Activated gamma-delta T cell treated with anti-CD3 and anti-CD28 coated beads, Interleukin-2, amount 50 U/mL, for 16 hours (primary cell): ENCODE data around the gene CBARP.

Experiments
- DNase-seq: peaks from one replicate; pipeline ENCODE4 v3.0.0-alpha.2; 2020; ENCODE audit warnings: low read depth

CBARP gene

DNA sequence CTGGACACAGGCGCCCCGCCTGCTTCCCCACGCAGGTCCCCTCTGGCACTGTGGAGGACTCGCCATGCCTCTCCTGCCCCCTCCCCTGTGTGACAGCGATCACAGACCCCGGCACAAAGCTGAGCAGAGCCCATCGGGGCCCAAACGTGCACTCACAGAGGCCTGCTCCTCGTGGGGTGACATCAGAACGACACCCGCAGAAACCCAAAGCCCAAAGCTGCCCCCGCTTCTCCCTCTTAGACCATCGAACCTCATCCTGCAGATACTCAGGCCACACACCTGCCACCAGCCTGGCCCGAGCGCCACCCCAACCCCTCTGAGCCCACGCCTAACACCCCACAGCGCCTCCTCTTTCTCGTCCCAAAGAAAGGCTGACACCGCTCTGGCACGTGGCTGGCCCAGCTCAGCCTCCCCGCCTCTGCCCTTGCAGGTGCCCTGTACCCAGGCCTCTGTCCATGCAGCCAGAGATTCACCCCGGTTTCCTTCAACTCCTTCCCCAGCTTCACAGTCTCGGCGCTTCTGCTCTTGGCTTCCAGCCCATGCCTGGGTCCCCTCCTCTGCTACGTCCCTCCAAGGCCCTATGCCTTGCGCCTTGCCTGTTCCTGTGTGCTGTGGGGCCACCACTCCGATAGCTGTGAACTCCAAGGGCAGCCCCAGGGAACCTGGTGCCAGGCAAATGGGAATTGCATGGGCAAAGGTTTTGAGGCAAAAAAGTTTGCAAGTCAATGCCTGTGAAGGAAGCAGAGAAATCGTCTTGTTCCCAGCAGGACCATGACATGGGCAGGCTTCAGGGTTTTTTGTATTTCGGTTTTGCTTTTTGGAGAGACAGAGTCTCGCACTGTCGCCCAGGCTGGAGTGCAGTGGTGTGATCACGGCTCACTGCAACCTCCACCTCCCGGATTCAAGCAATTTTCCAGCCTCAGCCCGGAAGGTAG is 831 bp upstream of the CBARP start:
- DNase-seq = no peak

DNA sequence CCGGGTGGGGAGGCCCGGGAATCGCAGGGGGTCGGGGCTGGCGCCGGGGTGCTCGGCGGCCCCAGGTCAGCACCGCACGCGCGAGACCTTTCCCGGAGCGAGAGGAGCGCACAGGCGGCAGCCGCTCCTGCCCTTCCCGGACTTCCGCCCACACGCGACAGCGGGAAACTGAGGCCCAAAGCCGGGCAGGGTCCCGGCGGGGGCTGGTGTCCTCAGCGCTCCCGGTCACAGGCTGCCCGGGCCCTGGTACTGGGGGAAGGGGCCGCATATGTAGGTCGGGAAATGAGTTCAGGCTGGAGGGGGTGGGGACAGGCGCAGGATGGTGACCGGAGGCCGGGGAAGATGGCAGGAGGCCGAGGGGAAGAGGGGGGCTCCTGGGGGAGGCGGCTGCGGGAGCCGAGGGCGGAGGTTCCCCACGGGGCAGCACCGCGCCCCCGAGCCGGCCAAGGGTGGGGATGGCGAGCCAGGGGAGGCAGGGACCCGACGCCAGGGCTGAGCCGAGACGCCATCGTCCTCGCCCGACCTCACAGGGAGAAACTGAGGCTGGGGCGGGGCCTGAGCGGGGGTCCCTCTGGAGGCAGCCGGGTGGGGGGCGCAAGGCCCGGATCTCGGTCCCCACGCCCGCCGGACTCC is 662 bp downstream of the CBARP start:
- no peak for DNase-seq

DNA sequence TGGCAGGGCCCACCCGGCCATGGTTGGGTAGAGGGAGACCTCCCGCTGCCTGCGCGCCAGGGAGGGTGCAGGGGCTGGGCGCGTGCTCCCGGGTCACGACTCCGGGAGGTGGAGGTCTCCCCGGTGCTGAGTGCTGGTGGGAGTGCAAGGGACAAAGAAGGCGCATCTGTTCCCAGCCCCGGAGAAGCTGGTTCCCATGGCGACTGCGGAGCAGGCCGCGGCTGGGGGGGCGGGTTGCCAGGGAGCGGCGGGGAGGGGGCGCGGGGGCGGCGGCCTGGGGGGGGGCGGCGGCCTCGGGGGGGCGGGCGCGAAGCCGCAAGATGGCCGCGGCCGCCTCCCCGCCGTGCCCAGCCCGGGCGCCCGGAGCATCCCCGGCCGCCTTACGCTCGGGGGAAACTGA is 1.2 kb downstream of the CBARP start:
- no peak for DNase-seq

DNA sequence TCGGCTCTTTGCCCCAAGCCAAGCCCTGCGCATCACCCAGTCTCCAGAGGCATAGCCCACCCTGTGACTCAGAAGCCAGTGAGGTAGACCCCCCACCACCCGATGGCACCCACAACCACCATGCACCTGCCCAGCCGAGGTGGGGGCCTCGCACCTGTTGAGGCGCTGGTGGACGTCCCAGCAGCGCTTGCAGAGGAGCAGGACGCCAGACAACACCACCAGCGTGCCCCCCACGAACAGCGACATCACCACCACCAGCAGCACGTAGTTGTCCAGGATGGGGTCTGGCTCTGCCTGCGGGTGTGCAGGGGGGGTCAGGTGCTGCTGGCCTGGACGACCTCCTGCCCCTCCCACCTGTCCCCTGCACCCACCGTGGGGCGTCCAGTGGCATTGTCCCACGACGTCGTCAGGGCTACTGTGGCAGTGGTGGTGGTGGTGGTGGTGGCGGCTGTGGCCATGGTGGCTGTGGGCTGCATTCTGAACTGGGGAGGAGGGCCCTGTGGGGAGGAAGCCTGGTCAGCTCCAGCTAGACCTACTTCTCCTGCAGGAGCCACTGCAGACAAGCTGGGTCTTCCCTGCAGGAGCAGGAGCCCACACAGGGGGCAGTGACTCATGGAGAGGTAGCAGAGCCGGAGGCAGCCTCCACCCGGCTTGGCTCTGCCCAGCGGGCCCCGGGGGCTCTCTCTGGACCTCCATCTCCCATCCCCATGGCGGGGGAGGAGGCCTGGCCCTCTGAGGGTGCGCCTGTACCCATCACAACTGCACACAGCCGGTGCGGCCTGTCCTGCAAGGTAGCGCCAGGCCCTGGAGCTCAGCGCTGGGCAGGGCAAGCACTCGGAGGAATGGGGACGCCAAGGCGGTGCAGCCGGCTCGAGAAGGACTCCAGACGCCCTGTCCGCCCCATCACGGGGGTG is 1.9 kb downstream of the CBARP start:
- no peak for DNase-seq

DNA sequence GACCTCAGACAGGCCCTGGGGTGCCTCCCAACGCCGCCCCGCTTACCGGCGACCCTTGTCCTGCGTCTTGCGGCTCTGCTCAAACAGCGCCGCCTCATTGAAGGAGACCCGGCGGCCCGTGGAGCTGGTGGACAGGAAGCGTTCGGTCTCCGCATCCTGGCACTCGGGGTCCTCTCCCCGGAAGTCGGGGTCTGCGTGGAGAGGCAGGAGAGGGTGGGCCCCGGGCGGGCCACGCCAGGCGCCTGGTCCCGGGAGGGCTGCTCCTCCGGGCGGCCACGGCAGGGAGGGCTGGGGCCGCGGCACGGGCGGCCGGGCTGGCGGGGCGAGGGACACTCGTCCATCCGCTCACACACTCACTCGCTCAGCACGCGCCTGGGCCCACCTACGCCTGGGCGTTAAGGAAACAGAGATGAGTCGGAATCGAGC is 2.8 kb downstream of the CBARP start:
- DNase-seq = no peak

DNA sequence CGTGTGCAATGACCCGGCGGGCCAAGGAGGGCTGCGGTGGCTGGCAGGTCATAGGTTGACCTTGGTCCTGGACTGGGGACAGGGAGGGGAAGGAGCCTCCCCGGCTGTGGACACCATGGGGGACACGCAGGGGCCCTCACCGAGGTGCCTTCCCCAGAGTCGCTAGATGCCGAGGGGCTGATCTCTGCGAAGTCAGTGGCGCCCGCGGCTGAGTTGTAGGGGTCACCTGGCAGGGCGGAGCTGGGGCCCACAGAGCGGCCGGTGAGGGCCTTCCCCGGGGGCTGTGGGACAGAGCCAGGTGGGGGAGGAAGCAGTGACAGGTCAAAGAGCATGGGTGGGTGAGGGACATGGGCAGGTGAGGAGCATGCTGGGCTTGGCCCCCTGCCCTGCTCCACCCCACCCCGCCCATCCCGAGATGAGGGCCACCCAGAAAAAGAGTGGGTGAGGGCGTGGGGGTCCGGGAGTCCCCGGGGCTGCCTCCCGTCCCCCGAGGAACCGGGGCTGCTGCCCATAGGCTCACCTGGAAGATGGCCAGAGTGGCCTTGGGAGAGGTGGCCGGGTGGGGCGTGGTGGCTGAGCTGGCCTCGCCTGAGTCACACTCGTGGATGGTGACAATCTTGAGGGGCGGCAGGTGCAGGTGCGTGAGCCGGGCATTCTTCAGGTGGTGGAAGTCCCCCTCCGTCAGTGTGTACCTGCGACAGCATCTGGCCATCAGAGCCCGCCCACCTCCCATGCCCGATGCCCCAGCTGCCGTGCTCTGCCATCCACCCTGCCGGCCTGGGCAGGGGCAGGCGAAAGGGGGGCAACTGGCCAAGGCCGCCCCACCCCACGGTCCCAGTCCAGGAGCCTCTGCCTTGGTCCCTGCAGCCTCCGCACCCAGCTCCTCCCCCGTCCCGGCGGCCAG is 3.5 kb downstream of the CBARP start:
- DNase-seq = no peak

DNA sequence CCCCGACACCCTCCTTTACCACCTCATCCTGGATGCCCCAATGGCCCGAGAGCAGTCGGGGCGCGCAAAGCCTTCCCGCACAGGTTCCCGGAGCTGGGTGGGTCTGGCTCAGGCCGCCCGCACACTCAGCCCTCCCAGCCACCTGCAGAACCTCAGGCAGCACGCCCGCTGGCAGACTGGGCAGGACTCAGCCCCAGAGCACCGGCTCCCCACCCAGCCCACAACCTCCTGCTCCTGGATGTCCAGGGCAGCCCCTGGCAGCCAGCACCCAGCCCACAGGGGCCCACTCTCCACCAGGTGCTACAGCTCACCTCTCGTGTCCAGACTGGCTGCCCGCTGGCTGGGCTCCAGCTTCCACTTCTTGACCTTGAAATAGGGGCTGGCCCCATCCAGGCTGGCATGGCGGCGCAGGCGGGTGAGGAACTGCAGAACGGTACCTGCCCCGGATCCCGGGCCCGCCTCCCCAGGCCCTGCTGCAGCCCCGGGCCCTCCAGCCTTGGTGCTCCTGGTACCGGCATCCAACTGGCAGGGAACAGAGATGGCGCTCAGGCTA is 4.6 kb downstream of the CBARP start:
- DNase-seq = no peak

DNA sequence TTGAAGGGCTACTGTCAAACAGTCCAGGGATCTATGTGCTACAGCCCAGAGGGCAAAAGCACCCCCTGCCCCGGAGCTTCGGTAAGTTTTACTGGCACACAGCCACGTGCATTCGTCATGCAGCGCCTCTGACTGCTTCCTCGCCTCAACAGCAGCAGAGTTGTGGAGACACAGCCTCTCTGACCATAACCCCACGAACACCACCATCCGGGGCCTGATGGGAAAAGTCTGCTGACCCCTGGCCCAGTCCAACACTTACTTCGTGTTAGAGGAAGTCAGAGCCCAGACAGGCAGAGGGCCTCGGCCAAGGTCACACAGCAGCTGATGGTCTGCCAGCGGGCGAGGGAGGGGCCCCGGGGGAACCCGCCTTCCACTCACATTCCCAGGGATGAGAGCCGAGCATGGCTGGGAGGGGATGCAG is 5.1 kb downstream of the CBARP start:
- DNase-seq = no peak

DNA sequence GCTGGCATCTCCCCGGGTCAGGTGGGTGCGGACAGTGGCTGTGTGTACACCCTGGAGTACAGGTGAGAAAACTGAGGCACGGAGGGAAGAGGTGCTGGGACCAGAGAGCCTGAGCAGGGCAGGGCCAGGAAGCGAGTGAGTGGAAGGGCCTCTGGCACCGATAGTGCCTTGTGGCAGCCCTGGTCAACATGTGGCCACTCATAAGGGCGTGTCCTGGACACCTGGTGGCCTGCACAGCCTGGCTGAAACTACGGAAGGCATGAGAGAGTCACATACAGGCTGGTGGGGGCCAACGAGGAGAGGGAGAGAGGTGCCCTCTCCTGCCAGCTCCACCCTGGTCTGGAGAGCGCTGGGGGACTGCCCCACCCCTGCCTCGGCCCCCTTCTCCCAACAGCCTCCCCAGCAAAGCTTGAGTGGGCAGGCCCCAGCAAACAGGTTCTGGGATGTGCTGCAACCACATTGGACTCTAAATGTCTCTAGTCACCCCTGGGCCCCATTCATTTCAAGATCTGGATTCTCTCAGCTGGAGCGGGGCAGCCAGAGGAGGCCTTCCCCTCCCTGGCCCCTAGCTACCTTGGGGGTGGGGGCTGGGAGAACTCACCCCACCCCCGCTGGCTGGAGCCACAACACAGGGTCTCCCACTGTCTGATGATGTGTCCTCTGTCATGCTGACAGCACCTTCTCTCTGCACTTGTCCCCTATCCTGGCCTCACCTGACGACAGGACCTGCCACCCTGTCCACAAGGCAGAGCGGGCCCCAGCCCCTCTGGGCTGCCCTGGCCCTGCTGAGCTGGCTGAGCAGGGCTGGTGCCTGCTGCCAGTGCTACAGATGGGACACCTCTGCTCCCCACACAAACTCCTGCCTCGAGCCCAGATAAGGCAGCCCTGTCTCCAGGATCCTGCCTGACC is 5.8 kb downstream of the CBARP start:
- DNase-seq = no peak

DNA sequence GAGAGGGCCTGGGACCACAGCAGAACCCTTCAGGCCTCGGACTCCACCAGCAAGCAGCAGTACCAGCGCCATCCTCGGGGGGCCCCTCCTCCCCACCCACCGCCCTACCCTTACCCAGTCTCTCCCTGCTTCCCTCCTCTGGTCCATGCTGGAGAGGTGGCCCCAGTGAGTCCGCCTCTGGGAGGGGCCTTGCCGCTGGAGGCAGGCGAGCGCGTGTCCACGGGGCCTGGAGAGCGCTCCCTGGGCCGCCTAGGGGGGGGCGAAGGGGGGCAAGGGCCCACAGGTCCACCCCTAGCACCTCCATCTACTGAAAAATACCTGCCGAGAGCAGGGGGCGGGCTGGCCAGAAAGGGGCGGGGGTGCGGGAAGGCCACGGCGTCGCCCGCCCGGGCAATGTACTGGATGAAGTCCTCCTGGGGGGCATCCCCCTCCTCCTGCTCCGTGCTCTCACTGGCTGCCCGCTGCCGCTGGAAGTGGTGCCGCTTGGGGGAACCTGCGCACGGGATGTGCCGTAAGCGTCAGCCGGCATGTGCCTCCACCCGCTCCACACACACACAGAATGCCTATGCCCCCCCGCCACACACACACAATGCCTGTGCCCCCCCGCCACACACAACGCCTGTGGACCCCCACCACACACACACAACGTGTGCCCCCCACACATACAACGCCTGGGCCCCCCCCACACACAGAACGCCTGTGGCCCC is 6.9 kb downstream of the CBARP start:
- no peak for DNase-seq

DNA sequence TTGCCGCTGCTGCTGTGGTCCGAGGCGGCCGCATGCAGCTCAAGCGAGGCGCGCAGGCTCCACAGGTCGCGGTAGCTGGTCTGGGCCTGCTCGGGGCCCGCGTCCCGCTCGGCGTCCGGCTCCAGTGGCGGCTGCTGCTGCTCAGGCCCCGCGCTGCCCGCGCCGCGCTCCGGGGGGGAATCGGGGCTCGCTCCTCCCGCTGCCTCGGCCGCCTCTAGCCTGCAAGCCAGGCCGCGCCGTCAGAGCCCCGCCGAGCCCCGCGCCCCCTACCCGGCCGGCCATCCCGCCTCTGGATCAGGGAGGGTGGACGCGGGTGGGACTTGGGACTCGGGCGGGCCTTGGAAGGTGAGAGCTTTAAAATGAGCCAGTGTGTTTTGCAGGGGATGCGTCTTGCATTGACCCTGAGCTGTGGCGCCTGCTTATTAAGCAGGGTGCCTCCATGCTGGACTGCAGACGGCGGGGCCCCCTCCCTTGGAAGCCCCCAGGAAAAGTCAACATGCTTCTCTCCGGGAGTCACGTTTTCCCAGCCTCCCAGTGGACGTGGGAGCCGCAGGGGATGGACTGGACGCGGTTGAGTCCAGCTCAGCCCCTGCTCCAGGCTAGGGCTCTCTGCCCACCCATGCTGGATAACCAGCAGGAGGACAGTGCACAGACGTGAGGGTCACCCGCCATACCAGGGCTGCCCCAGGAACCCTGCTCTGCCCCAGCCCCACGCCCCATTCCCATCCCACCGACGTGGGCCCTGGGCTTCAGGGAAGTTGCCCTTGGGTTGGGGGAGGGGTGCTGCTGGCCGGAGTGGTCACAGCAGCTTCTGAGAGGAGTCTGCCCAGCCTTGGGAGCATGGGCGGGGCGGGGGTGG is 7.7 kb downstream of the CBARP start:
- DNase-seq = no peak

DNA sequence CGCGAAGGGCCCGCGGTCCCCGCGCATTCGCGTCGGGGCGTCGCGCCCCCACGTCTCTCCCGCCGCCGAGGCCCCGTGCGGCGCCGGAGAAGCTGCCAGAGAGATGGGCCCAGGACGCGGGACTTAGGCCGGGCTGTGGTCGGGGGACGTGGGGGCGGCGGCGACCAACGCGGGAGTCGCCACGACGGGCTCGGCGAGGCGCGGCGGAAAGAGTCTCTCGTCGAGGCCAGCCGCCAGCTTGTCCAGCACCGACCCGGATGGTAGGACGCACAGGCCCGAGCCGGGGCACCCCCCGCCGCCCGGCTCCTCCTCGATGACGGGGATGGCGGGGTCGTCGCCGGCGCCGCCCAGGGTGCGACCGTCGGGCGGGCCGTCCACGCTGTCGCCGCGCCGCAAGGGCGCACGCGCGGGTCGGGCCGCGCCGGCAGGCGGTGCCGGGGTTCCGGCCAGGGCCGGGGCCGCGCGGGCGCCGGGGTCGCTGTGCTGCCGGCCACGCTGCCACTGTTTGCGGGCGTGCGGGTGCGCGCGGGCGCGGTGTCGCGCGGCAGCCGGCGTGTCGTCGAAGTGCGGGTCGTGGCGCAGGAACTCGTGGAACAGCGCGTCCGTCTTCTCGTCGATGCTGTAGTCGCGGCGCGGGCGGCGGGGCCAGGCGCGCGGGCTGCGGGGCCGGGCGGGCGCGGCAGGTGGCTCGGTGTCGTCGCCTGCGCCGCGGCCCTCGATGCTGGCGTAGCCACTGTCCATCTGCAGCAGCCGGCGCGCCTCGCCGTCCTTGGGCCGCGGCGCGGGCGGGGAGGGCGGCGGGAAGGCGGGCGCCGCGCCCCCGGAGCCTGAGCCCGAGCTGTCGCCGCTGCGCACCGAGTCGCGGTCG is 8.5 kb downstream of the CBARP start:
- DNase-seq = no peak

DNA sequence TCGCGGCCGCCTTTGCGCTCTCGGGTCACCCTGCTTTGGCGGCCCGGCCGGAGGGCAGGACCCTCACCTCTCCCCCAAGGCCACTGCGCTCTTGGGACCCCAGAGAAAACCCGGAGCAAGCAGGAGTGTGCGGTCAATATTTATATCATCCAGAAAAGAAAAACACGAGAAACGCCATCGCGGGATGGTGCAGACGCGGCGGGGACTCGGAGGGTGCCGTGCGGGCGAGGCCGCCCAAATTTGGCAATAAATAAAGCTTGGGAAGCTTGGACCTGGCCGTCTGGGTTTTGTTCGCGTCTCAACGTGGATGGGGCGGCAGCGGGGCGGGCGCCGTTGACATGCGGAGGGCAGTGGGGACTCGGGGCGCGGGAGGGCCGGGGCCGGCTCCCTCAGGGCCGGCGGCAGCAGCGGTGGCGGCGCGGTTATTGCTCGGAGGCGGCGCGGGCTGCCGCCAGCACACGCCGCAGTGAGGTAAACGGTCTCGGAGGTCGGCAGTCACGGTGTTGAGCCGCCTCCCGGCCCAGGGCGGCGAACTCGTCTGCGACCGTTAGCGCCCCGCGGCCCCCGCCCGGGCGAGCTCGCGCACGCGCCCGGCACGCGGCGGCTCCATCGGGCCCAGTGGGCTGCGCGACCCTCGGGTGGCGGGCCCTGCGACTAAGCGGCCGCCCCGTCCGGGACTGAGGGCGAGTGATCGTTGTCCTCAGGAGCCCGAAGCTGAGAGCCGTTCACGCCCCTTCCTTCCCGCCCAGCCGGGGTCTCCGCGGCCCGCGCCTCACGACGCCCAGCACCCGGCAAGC is 9.4 kb downstream of the CBARP start:
- DNase-seq = no peak

DNA sequence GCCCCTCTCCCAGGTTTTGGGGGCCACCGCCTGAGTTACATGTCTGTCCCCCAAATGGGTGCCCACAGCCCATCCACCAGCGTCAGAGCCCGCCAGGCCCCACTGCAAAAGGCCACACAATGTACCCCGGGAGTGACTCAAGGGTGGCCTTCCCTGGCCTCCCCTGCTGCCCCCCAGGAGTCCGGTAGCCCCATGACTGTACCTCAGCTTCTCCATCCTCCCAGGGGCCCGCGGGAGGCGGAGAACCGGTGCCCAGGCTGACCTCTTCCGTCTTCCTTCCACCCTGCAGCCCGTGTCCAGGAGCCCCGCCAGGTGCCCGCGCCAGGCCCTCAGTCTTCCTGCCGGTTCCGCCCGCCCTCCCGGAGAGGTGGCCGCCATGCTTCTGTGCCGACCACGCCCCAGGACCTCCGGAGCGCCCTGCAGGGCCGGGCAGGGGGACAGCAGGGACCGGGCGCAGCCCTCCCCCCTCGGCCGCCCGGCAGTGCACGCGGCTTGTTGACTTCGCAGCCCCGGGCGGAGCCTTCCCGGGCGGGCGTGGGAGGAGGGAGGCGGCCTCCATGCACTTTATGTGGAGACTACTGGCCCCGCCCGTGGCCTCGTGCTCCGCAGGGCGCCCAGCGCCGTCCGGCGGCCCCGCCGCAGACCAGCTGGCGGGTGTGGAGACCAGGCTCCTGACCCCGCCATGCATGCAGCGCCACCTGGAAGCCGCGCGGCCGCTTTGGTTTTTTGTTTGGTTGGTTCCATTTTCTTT is 10.3 kb downstream of the CBARP start:
- no peak for DNase-seq

DNA sequence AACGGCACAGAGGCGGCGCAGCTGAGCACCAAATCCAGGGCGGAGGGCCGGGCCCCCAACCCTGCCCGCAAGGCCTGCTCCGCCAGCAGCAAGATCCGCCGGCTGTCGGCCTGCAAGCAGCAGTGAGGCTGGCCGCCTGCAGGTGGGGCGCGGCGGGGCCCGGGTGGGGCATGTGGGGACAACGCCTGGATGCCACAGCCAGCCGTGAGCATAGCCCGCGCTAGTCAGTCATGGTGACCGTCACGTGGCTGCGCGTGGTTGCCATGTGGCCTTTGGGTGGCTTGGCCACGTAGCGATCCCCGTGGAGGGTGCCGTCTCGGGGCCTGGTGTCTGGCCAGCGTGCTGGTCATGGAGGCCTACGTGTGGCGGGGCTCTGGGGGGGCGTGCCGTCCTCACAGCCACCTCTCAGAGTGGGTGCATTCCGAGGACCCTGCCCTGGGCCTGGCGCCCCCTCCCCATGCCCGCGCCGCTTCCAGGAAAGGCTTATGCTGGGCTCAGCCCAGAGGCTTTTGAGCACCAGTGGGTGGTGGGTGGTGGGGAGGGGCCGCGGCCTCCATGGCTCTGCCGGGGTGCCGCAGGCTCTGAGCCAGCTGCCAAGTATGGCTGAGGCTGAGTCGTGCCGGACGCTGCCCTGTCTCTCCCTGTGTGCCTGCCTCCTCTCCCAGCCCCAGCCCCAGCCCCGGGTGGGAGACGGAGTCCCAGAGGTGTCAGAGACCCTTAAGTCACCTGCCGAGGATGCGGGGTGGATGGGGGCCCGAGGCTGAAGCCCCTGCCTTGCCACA is 11.1 kb downstream of the CBARP start:
- DNase-seq = no peak
